GM18517 (cell line): ENCODE results near the gene CXorf51B.
"Not testable (repeated sequence)": the region's sequence is repeated elsewhere in the genome, so short reads cannot be mapped to it uniquely, and the experiment has no call there.

Experiments
- ATAC-seq: cut with Tn5 transposase; IDR thresholded peaks from one replicate; pipeline ENCODE4 v1.9.1; 2021; ENCODE audit warnings: mild to moderate bottlenecking, moderate library complexity; ENCODE audit not compliant: unreplicated experiment

The CXorf51B gene

DNA sequence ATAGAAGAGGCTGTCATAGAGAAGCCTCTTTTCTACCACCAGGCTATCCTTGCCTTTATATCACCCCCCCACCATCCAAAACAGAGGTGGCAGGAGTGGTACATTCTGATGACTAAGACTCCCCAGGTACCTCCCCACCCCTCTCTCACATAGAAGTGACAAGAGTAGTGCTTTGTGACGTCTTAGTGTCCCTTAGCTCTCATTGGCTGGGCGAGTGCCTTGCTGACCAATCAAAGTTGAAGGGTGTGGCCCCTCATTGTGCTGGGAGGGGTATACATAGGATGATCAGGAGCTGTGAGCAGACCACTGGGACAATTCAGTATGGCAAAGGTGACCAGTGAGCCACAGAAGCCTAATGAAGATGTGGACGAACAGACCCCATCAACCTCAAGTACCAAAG lies at the start of gene CXorf51B:
TSS of gene CXorf51B (plus strand) at position 301 of the 400 bp plus-strand sequence. CDS start at position 322, 21 bp downstream.
- not testable (repeated sequence) for ATAC-seq

DNA sequence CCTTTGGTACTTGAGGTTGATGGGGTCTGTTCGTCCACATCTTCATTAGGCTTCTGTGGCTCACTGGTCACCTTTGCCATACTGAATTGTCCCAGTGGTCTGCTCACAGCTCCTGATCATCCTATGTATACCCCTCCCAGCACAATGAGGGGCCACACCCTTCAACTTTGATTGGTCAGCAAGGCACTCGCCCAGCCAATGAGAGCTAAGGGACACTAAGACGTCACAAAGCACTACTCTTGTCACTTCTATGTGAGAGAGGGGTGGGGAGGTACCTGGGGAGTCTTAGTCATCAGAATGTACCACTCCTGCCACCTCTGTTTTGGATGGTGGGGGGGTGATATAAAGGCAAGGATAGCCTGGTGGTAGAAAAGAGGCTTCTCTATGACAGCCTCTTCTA lies 5.1 kb downstream of the CXorf51B start, which contains the start of gene CXorf51A:
TSS of gene CXorf51A (minus strand) at position 101 of the 400 bp plus-strand sequence. CDS start at position 80, 21 bp downstream.
- not testable (repeated sequence) for ATAC-seq

GRCh38 chrX:146831994-146832393 lies 22.4 kb downstream of the CXorf51B start:
- no peak for ATAC-seq

- no peak for ATAC-seq
Observed at GRCh38 chrX:146854281-146854680, 44.7 kb downstream of the CXorf51B start.
